ENCODE measurements around the gene SARDH.

- TF ChIP-seq CTCF (IDR thresholded peaks at IDR 0.05; ENCODE audit: low read depth, low read length, poor library complexity, severe bottlenecking) (no peak), EZH2phosphoT487 (IDR thresholded peaks at IDR 0.05; ENCODE audit: borderline replicate concordance, low read length) (no peak)
These were observed 23.4 kb downstream of the SARDH start for GRCh38 chr9:133714606-133715294.
